Neuronal stem cell (in vitro differentiated cells): Measurements from ENCODE around the gene ZNF184.

Source experiments
- DNase-seq: peaks from one replicate; pipeline ENCODE4 v3.0.0-alpha.2; 2013; ENCODE audit warnings: low spot score
- H2AFZ ChIP-seq: one replicate; pipeline ENCODE4 v1.6.1; 2013; ENCODE audit warnings: mild to moderate bottlenecking, low read length, inconsistent platforms
- H2AK5ac ChIP-seq: 2 replicates; pipeline ENCODE4 v1.6.1; 2013; ENCODE audit warnings: low read depth, mild to moderate bottlenecking, inconsistent platforms, low read length, moderate library complexity, mixed read lengths
- H2BK120ac ChIP-seq: 2 replicates; pipeline ENCODE4 v1.6.1; 2013; ENCODE audit warnings: low read depth, mild to moderate bottlenecking, inconsistent platforms, low read length, moderate library complexity, mixed read lengths
- H2BK12ac ChIP-seq: one replicate; pipeline ENCODE4 v1.6.1; 2013; ENCODE audit warnings: low read length, inconsistent platforms
- H2BK15ac ChIP-seq: 2 replicates; pipeline ENCODE4 v1.6.1; 2013; ENCODE audit warnings: mild to moderate bottlenecking, low read length, inconsistent platforms, mixed read lengths
- H2BK5ac ChIP-seq: one replicate; pipeline ENCODE4 v1.6.1; 2013; ENCODE audit warnings: inconsistent platforms, mild to moderate bottlenecking, low read length, moderate library complexity
- H3K14ac ChIP-seq: one replicate; pipeline ENCODE4 v1.6.1; 2013; ENCODE audit warnings: low read length, inconsistent platforms
- H3K18ac ChIP-seq: 2 replicates; pipeline ENCODE4 v1.6.1; 2013; ENCODE audit warnings: low read length, inconsistent platforms
- H3K23ac ChIP-seq: 2 replicates; pipeline ENCODE4 v1.6.1; 2013; ENCODE audit warnings: low read depth, mild to moderate bottlenecking, mixed read lengths, low read length, inconsistent platforms; ENCODE audit not compliant: poor library complexity
- H3K27ac ChIP-seq: replicated peaks from 3 replicates; pipeline ENCODE4 v1.5.1; 2013; ENCODE audit warnings: low read length, inconsistent platforms
- H3K27me3 ChIP-seq, 3 experiments: 2 replicates each; pipeline ENCODE4 v1.6.1; 2013; ENCODE audit warnings: low read length in 3 of 3, mild to moderate bottlenecking in 2 of 3, inconsistent platforms in 1 of 3, low read depth in 1 of 3, mixed read lengths in 1 of 3, moderate library complexity in 1 of 3; ENCODE audit not compliant: control insufficient read depth in 3 of 3, insufficient read depth in 3 of 3
- H3K36me3 ChIP-seq, 2 donors: replicated peaks in 1 of 2; 2 replicates each; pipeline ENCODE4 v1.6.1; 2013; ENCODE audit warnings: low read length in 2 of 2; ENCODE audit not compliant: control insufficient read depth in 2 of 2, insufficient read depth in 2 of 2
- H3K4ac ChIP-seq: 2 replicates; pipeline ENCODE4 v1.6.1; 2013; ENCODE audit warnings: inconsistent platforms, mild to moderate bottlenecking, low read length, moderate library complexity
- H3K4me1 ChIP-seq, 2 donors: 1 replicate in 1 of 2; 2 replicates in 1 of 2; pipeline ENCODE4 v1.6.1; 2013; ENCODE audit warnings: low read length in 2 of 2, low read depth in 1 of 2; ENCODE audit not compliant: control insufficient read depth in 2 of 2, insufficient read depth in 1 of 2
- H3K4me2 ChIP-seq: one replicate; pipeline ENCODE4 v1.6.1; 2013; ENCODE audit warnings: mild to moderate bottlenecking, low read length, inconsistent platforms; ENCODE audit not compliant: insufficient read depth, poor library complexity, severe bottlenecking
- H3K4me3 ChIP-seq, 2 donors: 2 replicates each; pipeline ENCODE4 v1.5.1; 2013; ENCODE audit warnings: low read length in 2 of 2, mild to moderate bottlenecking in 2 of 2, inconsistent platforms in 1 of 2, moderate library complexity in 1 of 2
- H3K79me1 ChIP-seq: one replicate; pipeline ENCODE4 v1.6.1; 2013; ENCODE audit warnings: low read depth, mild to moderate bottlenecking, inconsistent platforms, low read length, moderate library complexity
- H3K9ac ChIP-seq: one replicate; pipeline ENCODE4 v1.6.1; 2013; ENCODE audit warnings: mild to moderate bottlenecking, low read depth, low read length, inconsistent platforms; ENCODE audit not compliant: poor library complexity
- H3K9me3 ChIP-seq, 2 donors: replicated peaks in 1 of 2; 2 replicates each; pipeline versions ENCODE3 to v1.6.1; 2013; ENCODE audit warnings: low read length in 2 of 2, mild to moderate bottlenecking in 2 of 2, inconsistent platforms in 1 of 2, low read depth in 1 of 2, mixed read lengths in 1 of 2, moderate library complexity in 1 of 2; ENCODE audit not compliant: control insufficient read depth in 2 of 2, insufficient read depth in 1 of 2
- H4K8ac ChIP-seq: one replicate; pipeline ENCODE4 v1.6.1; 2013; ENCODE audit warnings: low read depth, mild to moderate bottlenecking, inconsistent platforms, low read length, moderate library complexity
- H4K91ac ChIP-seq: one replicate; pipeline ENCODE4 v1.6.1; 2013; ENCODE audit warnings: low read length, low read depth, mild to moderate bottlenecking, inconsistent platforms; ENCODE audit not compliant: poor library complexity
- WGBS, 2 donors: extraction: QIAGEN DNeasy Blood & Tissue Kit; methylation state at CpG; one replicate each; pipeline ENCODE4 v1.1.7; 2013; ENCODE audit warnings: missing lambda C conversion rate in 2 of 2, mixed read lengths in 1 of 2; ENCODE audit not compliant: insufficient read length in 2 of 2, insufficient replicate concordance in 1 of 2; ENCODE audit errors: extremely low coverage in 2 of 2; 5-methylcytosine and 5-hydroxymethylcytosine counted together

The ZNF184 gene

DNA sequence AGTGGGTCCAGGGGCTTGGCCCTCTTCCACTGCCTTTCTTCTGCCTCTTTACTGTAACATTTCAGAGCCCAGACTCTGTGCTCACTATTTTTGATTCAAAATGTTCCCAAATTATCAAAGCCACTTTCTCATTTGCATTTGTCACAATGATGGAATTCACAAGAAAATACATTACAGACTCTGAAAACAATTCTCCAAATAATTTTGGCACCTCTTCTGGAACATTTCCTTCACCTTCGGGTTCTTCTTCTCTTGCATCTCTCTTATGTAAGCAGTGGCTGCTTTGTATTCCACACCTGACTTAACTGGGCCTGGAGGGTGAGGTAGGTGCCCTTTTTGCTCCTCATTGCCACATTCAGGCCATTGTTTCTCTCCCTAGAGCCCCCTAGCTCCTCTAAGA is 30.0 kb downstream of the ZNF184 start:
- Histone ChIP-seq H3K4ac (no peak overlapping the region), H3K27ac (no peak overlapping the region), H3K23ac (no peak overlapping the region), H2AFZ (no peak overlapping the region), H2BK5ac (no peak overlapping the region), H3K9me3 (peaks cover 12 to 13% of the 10 kb centered on the region in 2 donors), H3K14ac (no peak overlapping the region), H4K91ac (no peak overlapping the region), H3K36me3 (no peaks in the 10 kb centered on the region), H2BK15ac (no peak overlapping the region), H2AK5ac (no peak overlapping the region), H2BK12ac (no peak overlapping the region), H3K9ac (no peak overlapping the region), H3K79me1 (no peaks in the 10 kb centered on the region), H3K4me3 (no peak overlapping the region), H3K4me2 (no peak overlapping the region), H2BK120ac (no peak overlapping the region), H3K4me1 (no peaks in the 10 kb centered on the region), H3K18ac (no peak overlapping the region), H4K8ac (no peak overlapping the region), H3K27me3 (no peaks in the 10 kb centered on the region)
- WGBS, 2 donors: no CpG with 5 or more reads among the region's 1 CpG
- DNase-seq: no peak

DNA sequence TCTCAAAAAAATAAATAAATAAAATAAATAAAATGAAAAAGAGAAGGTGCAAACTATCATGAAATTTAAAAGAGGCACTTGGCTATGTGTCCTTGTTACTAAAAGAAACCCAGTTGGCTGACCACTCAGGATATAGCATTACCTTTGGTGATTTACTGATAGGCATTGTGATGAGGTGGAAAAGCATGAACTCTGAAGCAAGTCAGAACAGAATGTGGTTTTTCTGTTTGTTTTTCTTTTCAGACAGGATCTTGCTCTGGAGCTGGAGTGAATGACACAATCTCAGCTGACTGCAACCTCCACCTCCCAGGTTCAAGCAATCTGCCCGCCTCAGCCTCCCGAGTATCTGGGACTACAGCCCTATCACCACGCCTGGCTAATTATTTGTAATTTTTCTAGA is 31.9 kb downstream of the ZNF184 start:
- Histone ChIP-seq H2AK5ac (no peak overlapping the region), H3K36me3 (no peaks in the 10 kb centered on the region), H3K23ac (no peak overlapping the region), H3K9ac (no peak overlapping the region), H3K27me3 (no peaks in the 10 kb centered on the region), H3K4me2 (no peak overlapping the region), H2BK5ac (no peak overlapping the region), H2BK12ac (no peak overlapping the region), H3K79me1 (no peaks in the 10 kb centered on the region), H3K18ac (no peak overlapping the region), H3K14ac (no peak overlapping the region), H2BK120ac (no peak overlapping the region), H4K8ac (no peak overlapping the region), H2AFZ (no peak overlapping the region), H3K4me3 (no peak overlapping the region), H3K9me3 (peaks cover 5 to 8% of the 10 kb centered on the region in 2 donors), H4K91ac (no peak overlapping the region), H3K27ac (no peak overlapping the region), H2BK15ac (no peak overlapping the region), H3K4me1 (no peaks in the 10 kb centered on the region), H3K4ac (no peak overlapping the region)
- DNase-seq: no peak
- no CpG with 5 or more reads among the region's 3 CpGs for WGBS, 2 donors

DNA sequence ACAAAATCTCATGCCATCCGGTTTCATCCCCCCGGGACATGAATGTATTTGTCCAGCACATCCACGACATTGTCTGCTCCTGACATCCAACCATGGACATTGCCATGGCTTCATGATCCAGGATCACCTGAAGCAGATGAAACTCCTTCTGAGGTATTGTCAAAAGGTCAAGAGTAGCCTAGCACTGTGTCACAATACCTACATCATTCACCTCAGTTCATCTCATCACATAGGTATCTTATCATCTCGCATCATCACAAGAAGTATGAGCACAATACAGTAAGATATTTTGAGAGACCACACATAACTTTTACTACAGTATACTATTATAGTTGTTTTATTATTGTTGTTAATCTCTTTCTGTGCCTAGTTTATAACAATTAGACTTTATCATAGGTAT is 33.5 kb downstream of the ZNF184 start:
- Histone ChIP-seq H3K9me3 (peaks cover 0 to 8% of the 10 kb centered on the region in 2 donors), H3K4ac (no peak overlapping the region), H3K79me1 (no peaks in the 10 kb centered on the region), H3K4me1 (no peaks in the 10 kb centered on the region), H3K36me3 (no peaks in the 10 kb centered on the region), H3K23ac (no peak overlapping the region), H2BK12ac (no peak overlapping the region), H3K4me3 (no peak overlapping the region), H2AFZ (no peak overlapping the region), H2BK5ac (no peak overlapping the region), H4K91ac (no peak overlapping the region), H3K14ac (no peak overlapping the region), H3K9ac (no peak overlapping the region), H2BK120ac (no peak overlapping the region), H3K27me3 (no peaks in the 10 kb centered on the region), H4K8ac (no peak overlapping the region), H3K4me2 (no peak overlapping the region), H3K18ac (no peak overlapping the region), H2AK5ac (no peak overlapping the region), H3K27ac (no peak overlapping the region), H2BK15ac (no peak overlapping the region)
- DNase-seq: no peak
- no CpG with 5 or more reads among the region's 4 CpGs for WGBS, 2 donors

DNA sequence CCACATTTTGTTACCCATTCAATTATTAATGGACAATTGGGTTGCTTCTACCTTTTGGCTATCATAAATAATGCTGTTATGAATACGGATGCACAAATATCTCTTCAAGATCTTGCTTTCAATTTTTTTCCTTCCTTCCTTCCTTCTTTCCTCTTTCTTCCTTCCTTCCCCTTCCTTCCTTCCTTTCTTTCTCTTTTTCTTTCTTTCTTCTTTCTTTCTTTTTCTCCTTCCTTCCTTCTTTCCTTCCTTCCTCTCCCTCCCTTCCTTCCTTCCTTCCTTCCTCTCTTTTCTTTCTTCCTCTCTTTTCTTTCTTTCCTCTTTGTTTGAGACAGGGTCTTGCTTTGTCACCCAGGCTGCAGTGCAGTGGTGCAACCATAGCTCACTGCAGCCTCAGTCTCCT is 39.2 kb downstream of the ZNF184 start:
- Histone ChIP-seq H4K91ac (no peak overlapping the region), H2BK5ac (no peak overlapping the region), H3K27me3 (no peaks in the 10 kb centered on the region), H2BK15ac (no peak overlapping the region), H3K4me2 (no peak overlapping the region), H3K4ac (no peak overlapping the region), H2BK120ac (no peak overlapping the region), H3K9me3 (peaks cover 2 to 4% of the 10 kb centered on the region in 2 donors), H3K4me1 (no peaks in the 10 kb centered on the region), H3K4me3 (no peak overlapping the region), H2BK12ac (no peak overlapping the region), H3K27ac (no peak overlapping the region), H3K36me3 (no peaks in the 10 kb centered on the region), H3K79me1 (no peaks in the 10 kb centered on the region), H4K8ac (no peak overlapping the region), H3K18ac (no peak overlapping the region), H2AFZ (no peak overlapping the region), H2AK5ac (no peak overlapping the region), H3K14ac (no peak overlapping the region), H3K9ac (no peak overlapping the region), H3K23ac (no peak overlapping the region)
- DNase-seq: no peak
- no CpG with 5 or more reads among the region's 1 CpG for WGBS, 2 donors
